ENCODE data around the gene GSG1L.
A peak's percentile ranks its signal among the peaks of the same experiment; 100 is the strongest.

The GSG1L gene

DNA sequence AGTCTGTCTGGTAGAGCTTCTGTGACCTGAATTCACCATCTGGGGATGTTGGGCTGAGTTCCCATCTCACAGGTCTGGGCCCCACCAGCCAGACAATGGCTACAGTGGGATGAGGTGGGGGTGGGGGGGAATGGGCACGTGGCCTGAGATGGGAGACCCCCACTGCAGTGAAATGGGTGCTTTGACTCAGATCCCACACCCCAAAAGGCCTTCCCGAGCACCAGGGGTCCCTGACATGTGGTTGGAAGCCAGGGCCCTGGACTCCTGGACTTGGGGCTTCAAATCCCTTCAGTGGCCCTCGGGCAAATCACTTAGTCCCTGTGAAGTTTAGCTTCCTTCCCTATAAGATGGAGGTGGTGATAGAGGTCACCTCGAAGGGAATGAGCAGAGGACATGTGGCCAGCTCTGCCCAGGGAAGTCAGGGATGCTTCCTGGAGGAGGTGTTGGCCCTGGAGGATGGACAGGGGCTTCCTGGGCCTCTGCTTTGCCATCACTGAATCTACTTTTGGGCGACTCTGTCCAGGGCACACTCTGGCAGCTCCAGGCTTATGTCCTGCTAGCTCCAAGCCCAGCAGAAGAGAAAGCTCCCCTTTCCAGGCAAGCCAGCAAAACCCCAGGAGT, 295.4 kb downstream of the GSG1L start:
- no peak for DNase-seq

DNA sequence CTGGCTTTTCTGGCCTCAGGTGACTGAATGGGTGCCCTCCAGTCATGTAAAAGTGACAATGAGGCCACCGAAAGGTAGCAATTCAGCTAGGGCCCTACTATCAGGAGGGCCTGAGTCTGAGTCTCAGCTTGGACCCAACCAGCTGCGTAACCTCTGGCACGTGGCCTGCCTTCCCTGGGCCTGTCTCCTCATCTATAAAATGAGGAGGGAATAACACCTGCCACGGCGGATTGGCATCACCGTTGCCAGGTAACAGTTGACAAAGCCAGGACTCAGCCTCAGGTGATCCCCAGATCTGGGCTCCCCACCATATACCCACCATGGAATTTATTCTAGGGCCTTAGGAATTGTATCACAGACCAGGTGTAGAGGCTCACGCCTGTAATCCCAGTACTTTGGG, 296.4 kb downstream of the GSG1L start:
- no peak for DNase-seq

DNA sequence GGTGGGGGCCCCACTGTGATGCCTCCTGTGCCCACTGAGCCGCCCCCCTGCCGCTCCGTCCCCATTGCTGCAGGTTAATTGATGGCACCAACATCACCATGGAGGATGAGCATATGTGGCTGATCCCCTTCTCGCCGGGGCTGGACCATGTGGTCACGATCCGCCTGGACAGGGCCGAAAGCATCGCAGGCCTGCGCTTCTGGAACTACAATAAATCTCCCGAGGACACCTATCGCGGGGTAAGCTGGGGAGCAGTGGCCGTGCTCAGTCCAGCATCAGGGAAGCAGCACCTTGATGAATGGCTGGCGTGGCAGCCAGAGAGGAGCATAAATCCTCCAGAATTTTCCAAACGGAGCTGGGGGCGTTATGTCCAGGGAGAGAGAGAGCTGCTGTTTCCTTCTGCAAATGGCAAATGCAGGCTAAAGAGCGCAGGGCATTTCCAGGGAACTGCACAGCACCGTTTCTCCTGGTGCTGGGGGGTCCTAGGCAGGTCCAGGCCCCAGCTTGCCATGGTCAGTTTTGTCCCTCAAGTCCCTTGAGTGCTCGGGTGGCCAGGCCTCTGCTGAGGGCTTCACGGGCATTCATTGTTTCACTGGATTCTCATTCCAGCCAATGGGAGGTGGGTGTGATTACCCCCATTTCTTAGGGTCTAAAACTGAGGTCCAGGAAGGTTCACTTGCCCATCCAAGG, 297.1 kb downstream of the GSG1L start:
- DNase-seq: no peak

DNA sequence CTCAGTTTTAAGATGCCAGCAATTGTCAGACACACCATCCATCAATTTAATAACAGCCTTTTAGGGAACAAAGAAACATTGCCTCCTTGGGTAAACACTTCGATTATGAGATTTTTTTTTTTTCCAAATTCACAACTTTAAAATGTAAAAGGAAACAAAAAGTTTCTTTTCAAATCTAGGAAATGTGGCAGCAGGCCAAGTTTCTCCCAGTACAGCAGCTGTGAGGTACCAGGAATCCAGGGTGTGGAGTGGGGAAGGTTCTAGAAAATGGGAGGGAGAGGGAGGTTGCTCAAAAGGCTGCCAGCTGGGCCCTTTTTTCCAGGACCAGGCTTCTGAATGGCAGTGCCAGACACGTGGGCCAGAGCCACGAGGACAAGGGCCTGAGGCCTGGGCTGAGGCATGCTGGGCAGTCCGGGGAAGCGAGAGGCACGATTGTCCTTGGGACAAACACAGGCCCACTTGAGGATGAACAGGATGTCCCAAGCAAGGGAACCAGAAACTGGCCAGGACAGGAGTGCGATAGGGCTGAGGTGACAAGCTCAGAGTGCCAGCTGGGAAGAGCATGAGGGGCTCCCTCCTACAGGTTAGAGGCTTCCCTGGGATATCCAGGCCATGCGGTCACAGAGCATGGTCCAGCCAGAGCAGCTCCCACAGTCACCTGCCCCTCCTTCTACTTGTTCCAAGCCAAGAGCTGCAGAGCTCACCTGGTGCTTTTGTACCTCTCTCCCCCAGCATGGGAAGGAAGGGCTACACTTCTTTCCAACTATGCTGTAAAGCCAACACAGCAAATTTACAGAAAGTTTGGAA, 298.4 kb downstream of the GSG1L start:
- no peak for DNase-seq

DNA sequence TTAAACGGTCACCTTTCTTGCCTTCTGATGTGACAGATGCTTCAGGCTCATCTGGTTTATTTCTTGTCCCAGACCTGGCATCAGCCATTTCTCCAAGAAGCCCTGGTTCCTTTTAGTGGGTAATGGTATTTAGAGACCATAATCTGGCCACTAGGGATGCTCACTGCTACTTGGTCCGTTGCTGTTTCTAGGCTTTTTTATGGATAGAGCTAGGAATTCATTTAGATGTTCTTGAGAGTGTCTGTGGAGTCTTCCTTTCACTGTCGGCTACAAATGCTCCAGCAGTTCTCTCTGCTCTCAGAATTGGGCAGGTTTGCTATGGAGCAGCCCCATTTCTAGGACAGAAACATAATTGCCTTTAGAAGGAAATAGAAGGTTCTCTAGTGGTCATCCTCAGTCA, 299.1 kb downstream of the GSG1L start:
- DNase-seq: no peak

DNA sequence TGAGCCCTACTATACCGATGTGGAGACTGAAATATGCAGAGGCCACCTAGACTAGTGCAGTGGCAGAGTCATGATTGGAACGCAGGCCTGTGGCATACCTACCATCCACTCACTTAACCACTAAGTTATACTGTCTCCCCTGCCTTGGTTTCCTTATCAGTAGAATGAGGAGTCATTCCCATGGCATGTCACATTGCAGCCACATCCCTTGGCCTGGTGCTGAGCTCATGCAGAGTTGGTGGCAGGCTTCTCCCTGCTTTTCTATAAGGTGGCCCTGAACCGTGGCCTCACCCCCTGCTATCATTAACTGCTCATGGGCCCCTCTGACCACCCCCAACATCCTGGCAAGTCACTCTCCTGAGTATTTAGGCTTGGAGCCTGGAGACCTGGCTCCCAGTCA, 301.1 kb downstream of the GSG1L start:
- no peak for DNase-seq

DNA sequence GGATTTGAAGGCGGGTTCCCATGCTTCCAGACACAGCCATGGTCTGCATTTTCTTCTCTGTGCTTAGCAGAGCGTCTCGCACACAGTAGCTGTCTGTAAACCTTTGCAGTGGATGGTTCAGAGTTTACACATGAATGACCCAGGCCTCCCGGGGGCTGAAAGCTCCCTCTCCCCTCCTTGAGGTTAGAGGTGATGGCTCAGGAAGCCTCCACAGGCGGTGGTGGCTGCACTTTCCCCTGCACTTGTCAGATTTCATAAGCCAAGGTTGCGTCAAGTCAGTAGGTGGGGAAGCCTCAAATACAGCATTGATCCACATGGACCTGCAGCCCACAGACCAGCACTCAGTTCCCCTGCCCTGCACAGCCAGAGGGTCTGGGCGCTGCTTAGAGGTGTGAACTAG, 301.7 kb downstream of the GSG1L start:
- no peak for DNase-seq

DNA sequence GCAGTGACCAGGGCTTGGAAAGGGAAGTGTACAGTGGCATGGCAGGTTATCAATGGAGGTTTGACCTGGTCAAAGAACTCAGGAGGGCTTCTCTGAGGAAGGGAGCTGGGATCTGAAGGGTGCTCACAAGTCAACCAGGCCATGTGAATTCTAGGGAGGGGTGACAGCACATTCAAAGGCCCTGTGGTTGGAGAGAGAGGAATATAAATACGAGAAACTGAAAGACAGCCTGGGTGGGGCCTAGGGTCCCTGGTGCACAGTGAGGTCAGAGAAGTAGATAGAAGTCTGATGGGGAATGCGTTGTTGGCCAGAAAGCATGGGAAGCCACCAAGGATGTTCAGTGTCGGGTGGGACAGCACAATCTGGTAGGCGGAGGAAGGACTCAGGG, 302.7 kb downstream of the GSG1L start:
- no peak for DNase-seq

DNA sequence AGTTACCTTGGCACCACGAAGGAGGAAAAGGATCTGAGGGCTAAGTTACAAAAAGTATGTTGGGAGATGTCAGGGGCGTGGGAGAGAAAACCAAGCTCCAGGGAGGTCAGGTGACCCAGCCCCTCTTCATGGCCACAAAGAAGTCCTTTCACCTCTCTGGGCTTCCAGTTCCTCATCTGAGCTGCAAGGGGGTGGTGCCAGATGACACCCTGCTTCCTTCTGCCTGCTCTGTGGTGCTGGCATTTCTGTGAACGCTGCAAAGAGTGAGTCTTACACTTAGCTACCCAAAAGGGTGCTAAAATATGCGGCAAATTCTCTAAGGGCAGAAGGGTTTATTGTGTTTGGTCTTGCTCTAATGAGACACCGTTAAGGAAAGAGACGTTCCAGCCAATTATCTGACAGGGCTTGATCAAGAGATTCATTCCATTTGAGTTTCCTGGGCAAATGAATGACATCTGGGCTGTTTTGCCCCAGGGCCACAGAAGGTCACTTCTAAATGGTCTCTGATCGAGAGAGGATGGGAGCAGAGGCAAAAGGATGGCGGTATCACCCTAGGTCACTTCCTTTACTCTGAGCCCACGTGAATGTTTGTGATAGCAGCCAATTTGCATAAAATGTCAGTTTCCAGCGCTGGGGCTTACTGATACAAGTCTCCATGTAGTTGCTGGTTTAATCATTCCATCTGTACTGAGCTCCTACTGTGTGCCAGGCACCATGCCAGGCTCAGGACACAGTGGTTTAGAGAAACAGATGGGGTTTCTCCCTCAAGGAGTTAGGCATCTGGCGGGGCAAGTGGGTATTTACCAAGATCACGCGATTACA, 303.3 kb downstream of the GSG1L start:
- peak; percentile 28 for DNase-seq

DNA sequence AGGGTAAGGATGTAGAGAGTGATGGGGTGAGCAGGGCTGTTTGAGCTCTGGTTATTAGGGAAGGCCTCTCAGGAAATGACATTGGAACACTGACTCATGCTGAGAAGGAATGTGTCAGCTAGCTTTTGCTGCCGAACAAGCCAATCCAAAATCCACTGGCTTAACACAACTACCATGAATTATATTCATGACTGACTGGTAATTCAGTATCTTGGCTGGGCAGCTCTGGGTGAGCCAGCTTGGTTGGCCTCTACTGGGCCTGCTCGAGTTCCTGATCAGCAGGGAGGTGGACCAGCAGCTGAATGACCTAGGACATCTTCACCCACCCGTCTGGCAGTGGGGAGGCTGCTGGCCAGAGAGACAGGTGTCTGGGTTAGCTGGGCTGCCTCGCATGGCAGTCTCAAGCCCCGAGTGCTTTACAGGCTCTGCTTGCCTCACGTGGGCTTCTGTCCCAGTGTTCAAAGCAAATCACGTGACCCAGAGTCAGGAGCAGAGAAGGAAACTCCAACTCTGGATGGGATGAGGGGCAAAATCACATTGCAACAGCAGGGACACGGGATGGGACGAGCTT, 304.1 kb downstream of the GSG1L start:
- DNase-seq: no peak

DNA sequence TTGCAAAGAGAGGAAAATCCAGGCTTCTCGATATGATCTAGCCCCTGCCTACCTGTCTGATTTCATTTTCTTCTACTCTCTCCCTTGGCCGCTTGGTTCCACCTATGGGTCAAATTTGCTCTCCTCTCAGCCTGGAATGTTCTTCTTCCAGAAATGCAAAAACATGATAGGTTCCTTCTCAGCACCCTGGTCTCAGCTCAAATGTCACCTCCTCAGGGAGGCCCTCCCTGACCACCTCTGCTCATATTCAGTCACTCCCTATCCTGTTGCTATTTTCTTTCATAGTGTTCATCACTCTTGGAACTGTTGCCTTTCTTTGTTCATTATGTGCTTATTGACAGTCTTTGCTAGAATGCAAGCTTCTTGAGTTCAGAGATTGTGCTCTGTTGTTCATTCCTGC, 305.0 kb downstream of the GSG1L start:
- DNase-seq: no peak

DNA sequence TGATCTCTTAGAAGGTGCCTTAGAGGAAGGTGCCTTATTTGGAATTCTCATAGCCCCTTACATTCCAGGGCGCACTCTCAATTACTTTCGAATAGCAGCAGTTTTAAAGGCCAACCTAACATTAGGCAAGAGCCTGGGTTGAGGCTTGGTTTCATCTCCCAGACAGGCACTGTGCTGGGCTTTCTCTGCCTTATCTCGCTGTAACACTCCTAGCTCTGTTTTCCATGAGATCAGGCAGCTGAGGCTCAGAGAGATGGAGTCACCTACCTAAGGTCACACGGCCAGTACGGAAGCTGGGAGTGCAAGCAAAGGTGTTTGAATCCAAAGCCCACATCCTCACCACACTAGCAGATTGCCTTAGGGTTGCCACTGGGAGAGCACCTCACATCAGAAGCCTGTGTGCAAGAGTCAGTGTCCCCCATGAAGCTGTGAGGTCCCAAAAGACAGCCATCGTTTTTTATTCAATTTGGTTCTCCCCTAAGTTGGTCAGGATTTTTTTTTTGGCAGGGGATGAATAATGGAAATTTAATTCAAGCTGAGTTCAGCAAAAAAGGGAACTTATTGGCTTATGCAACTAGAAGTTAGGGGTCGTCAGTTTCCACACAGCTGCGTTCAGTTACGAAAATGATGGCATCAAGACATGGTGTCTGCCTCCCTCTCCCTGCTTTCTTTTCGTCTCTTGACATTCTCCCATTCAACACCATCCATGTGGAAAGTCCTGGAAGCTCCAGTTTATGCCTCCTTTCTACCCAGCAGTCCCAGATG, 307.1 kb downstream of the GSG1L start:
- peak; percentile 58 for DNase-seq

DNA sequence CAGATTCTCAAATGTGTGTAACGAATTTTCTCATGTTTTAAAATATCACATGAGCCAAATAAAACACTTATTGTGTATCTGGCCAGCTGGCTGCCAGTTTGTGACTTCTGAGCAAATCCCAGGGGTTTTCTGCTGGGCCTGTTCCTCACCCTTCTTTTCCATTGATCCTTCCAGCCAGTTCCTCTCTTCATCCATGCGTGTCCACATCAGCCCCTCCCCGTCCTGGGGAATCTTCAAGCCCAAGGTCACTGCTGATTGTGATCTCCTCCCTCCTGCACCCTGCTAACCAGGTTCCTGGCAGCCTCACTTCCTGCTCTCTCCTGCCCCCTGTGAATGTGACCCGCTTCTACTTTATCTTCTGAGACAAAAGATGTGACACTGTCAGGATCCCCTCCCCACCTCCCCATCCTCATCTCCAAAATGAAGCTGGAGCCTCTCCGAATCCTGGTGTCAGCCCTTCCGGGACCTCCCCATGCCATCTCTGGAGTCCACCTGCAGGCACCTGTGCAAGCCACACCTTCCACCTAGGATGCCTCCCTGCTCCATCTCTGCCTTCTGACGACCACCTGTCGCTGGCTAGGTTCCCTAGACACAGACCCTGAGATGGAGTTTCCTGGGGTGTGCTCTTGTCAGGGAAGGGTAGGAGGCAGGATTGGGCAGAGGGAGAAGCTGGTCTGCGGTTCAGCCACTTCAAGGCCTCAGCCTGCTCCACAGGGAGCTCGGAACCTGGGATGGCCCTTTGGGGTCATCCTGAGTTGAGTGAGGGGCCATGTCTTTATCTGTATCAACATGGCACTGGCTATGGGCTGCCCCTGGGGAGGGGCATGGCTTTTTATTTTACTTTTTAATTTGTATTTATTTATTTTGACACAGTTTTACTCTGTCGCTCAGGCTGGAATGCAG, 308.5 kb downstream of the GSG1L start:
- DNase-seq: no peak

DNA sequence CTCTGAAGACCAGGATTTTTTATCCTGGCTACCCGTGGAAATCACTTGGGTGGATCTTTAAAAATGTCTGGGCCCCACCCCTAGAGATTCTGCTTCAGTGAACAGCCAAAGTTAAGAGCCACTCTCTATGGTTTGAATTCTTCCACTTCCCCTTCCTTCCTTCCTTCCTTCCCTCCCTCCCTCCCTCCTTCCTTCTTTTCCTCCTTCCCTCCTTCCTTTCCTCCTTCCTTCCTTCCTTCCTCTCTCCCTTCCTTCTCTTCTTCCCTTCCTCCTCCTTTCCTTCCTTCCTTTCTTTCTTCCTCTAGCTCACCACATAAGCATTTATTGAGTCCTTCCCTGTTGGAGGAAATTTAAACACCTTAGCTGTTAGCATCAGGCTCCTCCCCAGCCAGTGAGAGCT, 310.0 kb downstream of the GSG1L start:
- no peak for DNase-seq

DNA sequence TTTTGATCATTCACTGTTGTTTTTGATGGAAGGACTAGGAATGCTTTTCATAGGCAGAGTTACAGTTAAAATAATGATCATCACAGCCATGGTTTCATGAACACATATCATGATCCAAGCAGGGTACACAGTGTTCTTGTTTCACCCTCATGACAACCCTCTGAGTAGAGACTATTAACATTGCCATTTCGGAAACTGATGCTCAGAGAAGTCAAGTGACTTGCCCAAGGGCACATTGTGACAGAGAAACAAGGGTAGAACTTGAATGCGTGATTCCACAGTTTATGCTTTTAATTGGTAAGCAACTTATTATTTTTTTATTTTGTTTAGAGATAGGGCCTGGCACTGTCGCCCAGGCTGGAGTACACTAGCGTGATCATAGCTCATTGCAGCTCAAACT, 311.3 kb downstream of the GSG1L start:
- no peak for DNase-seq

DNA sequence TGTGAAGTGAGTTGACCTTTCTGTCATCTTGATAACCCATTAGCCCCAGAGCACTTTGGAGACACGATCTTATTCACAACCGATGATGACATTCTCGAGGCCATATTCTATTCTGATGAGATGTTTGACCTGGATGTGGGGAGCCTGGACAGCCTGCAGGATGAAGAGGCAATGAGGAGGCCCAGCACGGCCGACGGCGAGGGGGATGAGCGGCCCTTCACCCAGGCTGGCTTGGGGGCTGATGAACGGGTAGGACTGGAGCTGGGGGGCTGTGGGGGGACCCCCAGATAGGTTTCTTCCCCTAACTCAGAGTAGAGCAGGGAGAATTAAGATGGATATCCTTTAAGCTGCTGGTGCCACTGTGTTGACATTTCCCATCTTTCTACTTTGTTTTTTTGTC, 311.8 kb downstream of the GSG1L start:
- no peak for DNase-seq

DNA sequence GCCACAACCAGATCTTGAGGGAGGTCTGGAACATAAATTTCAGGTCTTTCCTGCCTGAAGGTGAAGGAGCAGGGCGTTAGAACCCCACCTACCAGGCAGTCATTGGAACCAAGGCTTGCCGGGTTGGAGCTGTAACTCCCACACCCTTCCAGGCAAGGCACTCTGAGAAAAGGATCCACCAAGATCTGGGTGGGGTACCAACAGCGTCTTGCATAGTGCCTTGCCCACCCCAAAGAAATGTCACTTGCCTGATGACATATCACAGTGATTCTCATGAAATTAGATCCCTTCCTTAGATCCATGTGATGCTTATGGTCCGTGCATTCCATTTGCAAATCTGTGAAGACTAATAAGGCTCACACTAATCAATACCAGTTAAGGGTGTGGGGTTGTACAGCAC, 312.3 kb downstream of the GSG1L start:
- DNase-seq: no peak

DNA sequence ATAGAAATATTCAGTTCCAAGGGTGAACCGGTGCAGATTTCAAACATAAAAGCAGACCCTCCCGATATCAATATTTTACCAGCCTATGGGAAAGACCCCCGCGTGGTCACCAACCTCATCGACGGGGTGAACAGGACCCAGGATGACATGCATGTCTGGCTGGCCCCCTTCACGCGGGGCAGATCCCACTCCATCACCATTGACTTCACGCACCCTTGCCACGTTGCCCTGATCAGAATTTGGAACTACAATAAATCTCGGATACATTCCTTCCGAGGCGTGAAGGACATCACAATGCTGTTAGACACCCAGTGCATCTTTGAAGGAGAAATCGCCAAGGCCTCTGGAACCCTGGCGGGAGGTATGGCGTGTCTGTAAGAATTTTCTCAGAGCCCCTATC, 313.6 kb downstream of the GSG1L start:
- DNase-seq: no peak

DNA sequence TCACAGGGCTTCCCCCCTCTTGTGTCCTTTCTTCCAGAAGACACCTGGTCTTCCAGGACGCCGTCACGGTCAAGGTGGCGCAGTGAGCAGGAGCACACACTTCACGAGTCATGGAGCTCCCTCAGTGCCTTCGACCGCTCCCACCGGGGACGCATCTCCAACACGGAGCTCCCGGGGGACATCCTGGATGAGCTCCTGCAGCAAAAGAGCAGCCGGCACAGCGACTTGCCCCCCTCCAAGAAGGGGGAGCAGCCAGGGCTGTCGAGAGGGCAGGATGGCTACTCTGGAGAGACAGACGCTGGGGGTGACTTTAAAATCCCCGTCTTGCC, 314.0 kb downstream of the GSG1L start:
- DNase-seq: no peak

DNA sequence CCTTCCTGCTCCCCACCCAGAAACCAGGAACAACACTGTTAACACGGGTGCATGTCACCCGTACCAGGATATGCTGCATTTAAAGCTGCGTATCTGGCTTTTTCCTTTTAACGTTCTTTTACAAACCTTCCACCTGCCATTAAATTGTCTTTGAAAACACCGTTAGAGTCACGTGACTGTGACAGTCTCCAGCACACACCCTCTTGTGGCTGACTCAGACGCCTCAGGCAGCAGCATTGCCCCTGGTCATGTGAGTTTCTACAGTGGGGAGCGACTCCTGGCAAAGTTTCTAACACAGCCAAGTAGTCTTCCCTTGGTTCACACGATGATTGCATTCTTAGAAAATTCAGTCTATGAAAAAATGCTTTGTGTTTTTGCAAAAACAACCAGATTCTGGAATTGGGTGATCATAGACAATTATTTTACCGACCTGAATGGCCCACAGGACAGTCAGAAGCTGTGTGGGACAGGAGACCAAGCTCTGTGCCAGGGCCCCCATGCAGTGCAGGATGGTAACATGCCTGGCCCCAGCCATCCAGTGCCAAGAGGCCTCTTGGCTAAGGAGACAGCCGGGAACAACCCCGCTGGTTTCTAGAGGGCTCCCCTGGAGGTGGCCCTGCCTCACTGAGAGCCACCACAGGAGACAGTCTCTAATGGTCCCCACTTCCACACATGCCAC, 314.5 kb downstream of the GSG1L start:
- DNase-seq: no peak

DNA sequence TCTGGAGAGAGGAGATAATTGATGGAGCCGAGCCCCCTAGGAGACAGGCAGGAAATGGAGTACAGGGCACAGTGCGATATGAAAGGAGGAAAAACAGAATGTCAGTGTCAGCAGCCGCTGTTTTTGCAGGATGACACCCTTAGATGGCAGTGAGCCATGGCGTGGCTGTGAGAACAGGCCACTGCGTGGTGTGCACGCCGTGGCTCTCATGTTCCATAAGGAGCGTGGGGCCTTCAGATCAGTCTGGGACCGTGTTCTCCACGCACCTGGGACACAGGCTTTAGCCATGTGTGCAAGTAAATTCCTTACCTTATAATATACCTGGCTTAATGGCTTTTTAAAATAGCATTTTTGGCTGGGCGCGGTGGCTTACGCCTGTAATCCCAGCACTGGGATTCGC, 315.6 kb downstream of the GSG1L start:
- no peak for DNase-seq

Data from GF-D8 (cell line).